Retinal pigment epithelial cell (primary cell): ENCODE results near the gene BIN1.

Source experiments
- DNase-seq: peaks from one replicate; pipeline ENCODE4 v3.0.0-alpha.2; 2010; ENCODE audit warnings: low read depth
- H3K4me3 ChIP-seq: 2 replicates; pipeline ENCODE4 v1.5.1; 2011; ENCODE audit warnings: mild to moderate bottlenecking, low read length, control low read depth, moderate library complexity
- TF ChIP-seq, protein P1 (sequence below): conservative IDR thresholded peaks from 2 replicates; pipeline ENCODE4 v1.5.1; 2011; ENCODE audit warnings: low read depth, low read length, control low read depth, inconsistent platforms

The BIN1 gene

DNA sequence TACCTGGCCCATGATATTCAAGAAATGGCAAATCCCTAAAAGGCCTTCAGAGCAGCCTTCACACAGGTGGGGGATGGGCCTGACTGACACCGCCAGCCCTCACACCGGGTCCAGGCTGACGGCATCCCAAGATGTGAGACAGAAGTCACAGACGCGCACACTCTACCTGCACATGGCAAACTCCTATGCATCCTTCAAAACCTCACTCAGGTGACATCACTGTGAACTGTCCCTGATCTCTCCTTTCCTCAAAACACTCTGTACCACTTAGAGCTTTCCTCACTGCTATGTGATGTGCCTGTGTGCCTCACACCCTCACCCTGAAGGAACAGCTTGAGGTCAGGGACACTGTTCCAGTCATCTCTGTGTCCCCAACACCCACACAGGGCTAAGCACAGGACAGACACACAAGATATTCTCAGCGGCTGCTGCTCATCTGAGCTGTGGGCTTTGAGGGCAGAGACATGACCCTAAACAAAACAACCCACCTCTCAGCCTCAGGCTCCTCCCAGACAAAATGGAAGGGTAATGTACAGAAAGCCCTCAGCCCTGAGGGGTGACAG, 27.5 kb downstream of the BIN1 start:
- H3K4me3 ChIP-seq = no peak overlapping the region
- DNase-seq = no peak
- TF ChIP-seq, protein P1, sequence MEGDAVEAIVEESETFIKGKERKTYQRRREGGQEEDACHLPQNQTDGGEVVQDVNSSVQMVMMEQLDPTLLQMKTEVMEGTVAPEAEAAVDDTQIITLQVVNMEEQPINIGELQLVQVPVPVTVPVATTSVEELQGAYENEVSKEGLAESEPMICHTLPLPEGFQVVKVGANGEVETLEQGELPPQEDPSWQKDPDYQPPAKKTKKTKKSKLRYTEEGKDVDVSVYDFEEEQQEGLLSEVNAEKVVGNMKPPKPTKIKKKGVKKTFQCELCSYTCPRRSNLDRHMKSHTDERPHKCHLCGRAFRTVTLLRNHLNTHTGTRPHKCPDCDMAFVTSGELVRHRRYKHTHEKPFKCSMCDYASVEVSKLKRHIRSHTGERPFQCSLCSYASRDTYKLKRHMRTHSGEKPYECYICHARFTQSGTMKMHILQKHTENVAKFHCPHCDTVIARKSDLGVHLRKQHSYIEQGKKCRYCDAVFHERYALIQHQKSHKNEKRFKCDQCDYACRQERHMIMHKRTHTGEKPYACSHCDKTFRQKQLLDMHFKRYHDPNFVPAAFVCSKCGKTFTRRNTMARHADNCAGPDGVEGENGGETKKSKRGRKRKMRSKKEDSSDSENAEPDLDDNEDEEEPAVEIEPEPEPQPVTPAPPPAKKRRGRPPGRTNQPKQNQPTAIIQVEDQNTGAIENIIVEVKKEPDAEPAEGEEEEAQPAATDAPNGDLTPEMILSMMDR = no peak

DNA sequence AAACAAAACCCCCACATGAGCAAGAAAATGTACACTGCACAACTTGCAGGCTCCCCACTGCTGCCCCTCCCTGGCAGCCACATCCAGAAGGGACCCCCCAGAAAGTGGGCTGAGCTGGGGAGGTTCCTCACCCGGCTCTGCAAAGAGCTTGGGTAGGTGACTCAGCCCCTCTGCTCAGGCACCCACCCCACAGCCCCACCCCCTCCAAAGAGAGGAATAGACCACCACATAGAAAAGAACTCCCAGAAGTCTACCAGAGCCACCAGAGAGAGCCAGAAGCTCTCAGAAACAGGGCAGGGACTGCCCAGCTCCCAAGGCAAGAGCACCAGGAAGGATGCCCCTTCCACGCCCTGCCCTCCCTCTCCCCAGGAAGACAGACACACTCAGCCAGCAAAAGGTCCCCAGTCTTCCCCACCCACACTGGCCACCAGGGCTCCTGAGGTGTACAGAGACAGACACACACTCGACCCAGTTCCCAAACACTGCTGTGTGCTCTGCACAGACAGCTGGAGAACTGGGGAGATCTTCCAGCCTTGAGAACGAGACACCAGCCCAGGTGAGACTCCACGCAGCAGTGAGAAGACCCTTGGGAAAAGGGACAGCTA, 28.2 kb downstream of the BIN1 start:
- H3K4me3 ChIP-seq = no peak overlapping the region
- DNase-seq = no peak
- TF ChIP-seq, protein P1 = no peak

DNA sequence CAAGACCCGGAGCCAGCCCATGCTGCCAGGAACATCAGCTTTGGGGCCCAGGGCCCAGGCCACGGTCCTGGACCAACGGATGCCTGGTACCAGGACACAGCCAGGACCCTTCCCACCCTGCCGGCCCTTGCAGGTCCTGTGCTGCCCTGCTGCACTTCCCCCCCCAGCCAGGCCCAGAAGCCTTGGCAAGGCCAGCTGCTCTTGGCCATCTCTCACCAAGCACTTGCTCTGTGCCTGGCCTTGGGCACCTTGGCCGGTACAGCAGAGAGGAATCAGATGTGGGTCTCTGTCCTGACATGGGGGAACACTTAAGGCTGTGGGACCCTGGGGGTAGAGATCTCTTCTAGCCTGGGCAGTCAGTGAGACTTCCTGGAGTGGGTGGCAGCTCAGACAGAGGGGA, 28.9 kb downstream of the BIN1 start:
- TF ChIP-seq, protein P1 = no peak
- no peak for DNase-seq

DNA sequence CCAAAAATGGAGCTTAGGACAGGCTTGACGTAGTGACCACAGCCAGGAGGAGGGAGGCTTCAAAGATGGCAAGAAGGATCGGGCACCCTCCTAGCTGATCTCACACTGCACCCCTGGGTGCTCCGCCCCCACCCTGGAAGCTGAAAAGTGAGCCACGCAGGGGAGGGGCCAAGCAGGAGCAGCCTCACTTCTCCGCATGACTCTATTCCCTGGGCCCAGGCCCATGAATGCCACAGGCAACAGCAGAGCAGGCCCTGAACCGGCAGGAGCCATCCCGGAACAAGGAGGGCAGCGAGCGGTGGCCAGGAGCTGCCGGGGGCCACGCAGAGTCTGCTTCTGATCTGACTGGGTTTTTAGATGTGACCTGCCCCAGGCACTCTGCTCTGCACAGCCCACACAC, 30.0 kb downstream of the BIN1 start:
- H3K4me3 ChIP-seq = no peak overlapping the region
- DNase-seq = no peak
- TF ChIP-seq, protein P1 = no peak

More for the DNA sequence above, 28.9 kb downstream of the BIN1 start:
- H3K4me3 ChIP-seq = no peak overlapping the region

DNA sequence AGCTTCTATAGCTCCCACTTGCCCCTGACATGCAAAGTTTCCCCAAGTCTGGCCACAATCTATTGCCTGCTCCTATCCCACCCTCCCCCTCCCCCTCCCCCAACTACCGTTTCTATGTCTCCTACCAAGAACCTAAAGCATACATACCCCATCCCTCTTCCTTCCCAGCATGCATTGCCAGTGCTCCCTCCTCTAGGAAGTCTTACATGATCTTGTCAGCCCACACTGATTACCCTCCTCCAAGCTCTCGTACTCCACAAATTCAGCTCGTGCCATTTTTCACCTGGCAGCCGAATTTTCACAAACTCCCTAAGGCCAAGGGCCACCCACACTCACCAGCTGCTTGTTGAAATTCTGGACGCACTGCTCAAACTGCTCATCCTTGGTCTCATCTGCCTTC, 30.7 kb downstream of the BIN1 start:
- TF ChIP-seq, protein P1 = no peak
- DNase-seq = no peak
- no peak overlapping the region for H3K4me3 ChIP-seq

DNA sequence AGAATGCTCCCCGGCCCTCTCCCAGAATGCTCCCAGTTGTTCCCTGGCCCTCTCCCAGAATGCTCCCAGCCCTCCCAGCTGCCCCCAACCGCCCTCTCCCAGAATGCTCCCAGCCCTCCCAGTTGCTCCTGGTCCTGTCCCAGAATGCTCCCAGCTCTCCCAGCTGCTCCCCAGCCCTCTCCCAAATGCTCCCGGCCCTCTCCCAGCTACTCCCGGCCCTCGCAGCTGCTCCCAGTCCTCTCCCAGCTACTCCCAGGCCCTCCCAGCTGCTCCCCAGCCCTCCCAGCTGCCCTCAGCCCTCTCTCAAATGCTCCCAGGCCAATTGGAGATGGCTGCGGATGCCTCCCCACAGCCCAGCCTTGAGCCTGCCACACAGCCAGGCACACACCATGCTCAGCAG, 31.1 kb downstream of the BIN1 start:
- TF ChIP-seq, protein P1 = no peak
- H3K4me3 ChIP-seq = no peak overlapping the region
- DNase-seq = no peak

DNA sequence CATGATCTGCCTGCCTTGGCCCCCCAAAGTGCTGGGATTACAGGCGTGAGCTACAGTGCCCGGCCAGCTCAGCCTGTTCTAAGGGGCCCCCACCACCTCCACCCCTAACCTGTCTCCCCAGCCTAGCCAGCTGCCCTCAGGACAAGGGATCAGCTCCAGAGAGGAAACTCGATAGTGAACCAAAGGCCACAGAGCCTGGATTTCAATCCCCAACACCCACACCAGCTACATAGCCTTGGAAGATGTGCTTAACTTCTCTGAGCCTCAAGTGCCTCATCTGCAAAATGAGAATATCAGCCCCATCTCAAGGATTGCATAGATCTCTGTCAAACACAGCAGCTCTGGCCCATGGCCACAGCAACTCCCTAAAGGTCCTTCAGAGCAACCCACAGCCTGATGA, 32.0 kb downstream of the BIN1 start:
- no peak for DNase-seq
- TF ChIP-seq, protein P1 = no peak
- no peak overlapping the region for H3K4me3 ChIP-seq
